Activated naive CD4-positive, alpha-beta T cell treated with anti-CD3 and anti-CD28 coated beads, Interleukin-2, amount 10 ng/mL, durations not matched to agents 7 days and 5 days (primary cell): ENCODE data around the gene SEMA5A.

ENCODE experiments used
- CTCF ChIA-PET: fragments of 350-600 bp; sonication (Branson Sonifier 250); formaldehyde crosslinking; loops from one replicate; lab custom pipeline; 2021; ENCODE audit warnings: antibody characterized with exemption; lab: Charles Lee
- DNase-seq: peaks from one replicate; pipeline ENCODE4 v3.0.0-alpha.2; 2020
- H3K27ac Mint-ChIP-seq: one replicate; pipeline ENCODE4 v1.8.0; 2021; ENCODE audit warnings: mild to moderate bottlenecking, moderate library complexity, mixed read lengths
- H3K27me3 Mint-ChIP-seq: one replicate; pipeline ENCODE4 v1.8.0; 2021; ENCODE audit warnings: mild to moderate bottlenecking, mixed read lengths
- H3K36me3 Mint-ChIP-seq: one replicate; pipeline ENCODE4 v1.8.0; 2021; ENCODE audit warnings: mixed read lengths
- H3K4me1 Mint-ChIP-seq: one replicate; pipeline ENCODE4 v1.8.0; 2021; ENCODE audit warnings: mixed read lengths
- H3K4me3 Mint-ChIP-seq: one replicate; pipeline ENCODE4 v1.8.0; 2021; ENCODE audit warnings: mild to moderate bottlenecking, moderate library complexity, mixed read lengths
- H3K9me3 Mint-ChIP-seq: one replicate; pipeline ENCODE4 v1.8.0; 2021; ENCODE audit warnings: mixed read lengths

Gene SEMA5A

DNA sequence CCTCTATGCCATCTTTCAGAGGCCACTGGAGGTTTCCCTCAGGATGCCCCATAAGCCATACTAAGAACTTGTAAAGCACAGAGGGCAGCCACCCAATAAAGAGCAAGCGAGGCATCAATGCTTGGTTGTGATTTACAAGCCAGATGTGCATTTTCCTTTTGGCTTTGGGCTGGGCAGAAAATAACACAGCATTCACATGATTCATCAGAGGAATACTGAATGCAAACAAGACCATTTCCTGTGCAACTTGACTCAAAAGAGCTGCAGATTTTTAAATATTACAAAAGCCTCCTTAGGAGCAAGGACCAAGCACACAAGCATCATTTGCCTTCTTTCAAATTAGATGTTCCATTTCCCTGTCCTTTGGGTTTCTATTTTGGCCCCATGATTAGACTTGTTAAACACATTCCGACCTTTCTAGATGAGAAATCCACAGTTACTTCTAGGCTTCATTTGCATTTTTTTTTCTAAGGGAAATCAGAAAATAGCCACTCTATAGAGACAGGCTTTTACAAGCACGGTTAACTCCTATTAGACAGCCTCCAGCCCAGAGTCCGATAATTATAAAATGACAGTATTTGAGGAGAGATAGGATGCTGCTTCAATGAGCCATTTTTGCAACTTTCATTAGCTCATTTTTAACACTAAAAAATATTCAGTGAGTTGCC lies 207.8 kb downstream of the SEMA5A start:
- Mint-ChIP-seq H3K27ac (no peak overlapping the region), H3K9me3 (peaks cover 3% of the 10 kb centered on the region), H3K4me1 (no peaks in the 10 kb centered on the region), H3K27me3 (no peaks in the 10 kb centered on the region), H3K36me3 (no peaks in the 10 kb centered on the region), H3K4me3 (no peak overlapping the region)
- DNase-seq: no peak
- CTCF ChIA-PET: no interaction called here

GRCh38 chr5:9335754-9336495 lies 209.9 kb downstream of the SEMA5A start:
- H3K4me3 Mint-ChIP-seq: no peak overlapping the region
- CTCF ChIA-PET: interaction anchor here (0.6 kb wide), 1 partner anchor 9 kb away, joined by 3 read pairs; no protein-coding TSS in a partner anchor
- no peak for DNase-seq
- no peaks in the 10 kb centered on the region for H3K27me3 Mint-ChIP-seq
- no peaks in the 10 kb centered on the region for H3K36me3 Mint-ChIP-seq
- H3K4me1 Mint-ChIP-seq: no peaks in the 10 kb centered on the region
- H3K27ac Mint-ChIP-seq: no peak overlapping the region
- peaks cover 3% of the 10 kb centered on the region for H3K9me3 Mint-ChIP-seq

- Mint-ChIP-seq H3K4me3 (no peak overlapping the region), H3K4me1 (no peaks in the 10 kb centered on the region), H3K9me3 (peaks cover 3% of the 10 kb centered on the region), H3K27me3 (no peaks in the 10 kb centered on the region), H3K27ac (no peak overlapping the region), H3K36me3 (no peaks in the 10 kb centered on the region)
- DNase-seq: no peak
- CTCF ChIA-PET: no interaction called here
Measured at GRCh38 chr5:9335269-9335668, 210.6 kb downstream of the SEMA5A start.

GRCh38 chr5:9332026-9332425 lies 213.8 kb downstream of the SEMA5A start:
- Mint-ChIP-seq H3K27me3 (no peaks in the 10 kb centered on the region), H3K4me3 (no peak overlapping the region), H3K27ac (no peak overlapping the region), H3K9me3 (peaks cover 6% of the 10 kb centered on the region), H3K4me1 (no peaks in the 10 kb centered on the region), H3K36me3 (no peaks in the 10 kb centered on the region)
- CTCF ChIA-PET: no interaction called here
- DNase-seq: no peak

DNA sequence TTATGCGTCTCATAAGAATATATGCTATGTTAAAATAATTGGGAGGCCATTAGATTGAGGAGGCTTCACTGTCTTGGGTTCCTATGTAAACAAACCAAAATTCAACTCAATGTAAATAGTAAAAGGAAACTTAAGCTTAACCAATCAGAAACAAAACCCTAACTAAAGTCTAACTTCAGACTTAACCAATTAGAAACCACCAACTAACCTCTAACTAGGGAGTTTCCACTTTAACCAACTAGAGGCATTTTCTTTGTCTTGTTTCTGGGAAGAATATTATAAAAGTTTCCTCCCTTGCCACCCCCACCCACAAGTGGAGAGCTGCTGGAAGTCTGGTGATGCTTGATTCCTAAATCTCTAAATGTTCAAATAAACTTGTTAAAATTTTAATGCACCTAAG lies 214.5 kb downstream of the SEMA5A start:
- Mint-ChIP-seq H3K9me3 (peaks cover 6% of the 10 kb centered on the region), H3K4me3 (no peak overlapping the region), H3K4me1 (no peaks in the 10 kb centered on the region), H3K27me3 (no peaks in the 10 kb centered on the region), H3K27ac (no peak overlapping the region), H3K36me3 (no peaks in the 10 kb centered on the region)
- CTCF ChIA-PET: no interaction called here
- DNase-seq: no peak

GRCh38 chr5:9329125-9329524 lies 216.8 kb downstream of the SEMA5A start:
- DNase-seq: no peak
- Mint-ChIP-seq H3K9me3 (peaks cover 6% of the 10 kb centered on the region), H3K4me1 (no peaks in the 10 kb centered on the region), H3K4me3 (no peak overlapping the region), H3K27ac (no peak overlapping the region), H3K27me3 (no peaks in the 10 kb centered on the region), H3K36me3 (no peaks in the 10 kb centered on the region)
- CTCF ChIA-PET: no interaction called here

- Mint-ChIP-seq H3K4me1 (no peaks in the 10 kb centered on the region), H3K36me3 (no peaks in the 10 kb centered on the region), H3K4me3 (no peak overlapping the region), H3K27me3 (no peaks in the 10 kb centered on the region), H3K9me3 (peaks cover 6% of the 10 kb centered on the region), H3K27ac (no peak overlapping the region)
- DNase-seq: no peak
- CTCF ChIA-PET: no interaction called here
Measured at GRCh38 chr5:9325549-9325948, 220.3 kb downstream of the SEMA5A start.

DNA sequence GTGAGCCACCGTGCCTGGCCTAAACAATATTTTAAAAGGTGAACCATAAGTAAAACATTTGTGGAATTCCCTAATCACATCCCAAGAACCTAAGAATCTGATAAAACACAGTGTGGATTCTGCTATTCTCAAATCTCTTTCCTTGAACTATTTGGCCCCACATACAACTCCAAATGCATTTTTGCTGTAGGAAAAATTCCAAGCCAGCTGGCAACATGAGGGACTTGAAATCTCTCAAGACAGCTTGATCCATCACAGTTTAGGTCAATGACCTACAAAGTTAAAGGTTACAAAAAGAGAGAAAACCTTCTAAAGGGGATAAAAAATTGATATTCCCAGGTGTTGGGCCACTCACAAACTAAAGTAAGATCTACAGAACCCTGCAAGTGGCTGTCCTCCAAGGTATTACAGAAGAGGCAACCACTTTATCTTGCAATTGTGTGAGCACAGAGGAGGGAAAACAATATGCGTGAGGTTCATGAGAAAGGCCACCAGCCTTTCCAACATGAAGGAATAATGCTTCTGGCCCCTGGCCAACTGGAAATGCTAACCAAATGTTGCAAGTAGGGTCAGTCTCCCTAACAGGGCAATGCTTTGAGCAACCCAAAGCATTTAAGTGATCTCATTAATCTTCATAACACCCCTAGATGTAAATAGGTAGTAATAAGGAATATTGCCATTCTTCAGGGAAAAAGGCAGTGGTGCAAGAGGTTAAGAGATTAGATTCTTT lies 221.4 kb downstream of the SEMA5A start:
- H3K27ac Mint-ChIP-seq: no peak overlapping the region

DNA sequence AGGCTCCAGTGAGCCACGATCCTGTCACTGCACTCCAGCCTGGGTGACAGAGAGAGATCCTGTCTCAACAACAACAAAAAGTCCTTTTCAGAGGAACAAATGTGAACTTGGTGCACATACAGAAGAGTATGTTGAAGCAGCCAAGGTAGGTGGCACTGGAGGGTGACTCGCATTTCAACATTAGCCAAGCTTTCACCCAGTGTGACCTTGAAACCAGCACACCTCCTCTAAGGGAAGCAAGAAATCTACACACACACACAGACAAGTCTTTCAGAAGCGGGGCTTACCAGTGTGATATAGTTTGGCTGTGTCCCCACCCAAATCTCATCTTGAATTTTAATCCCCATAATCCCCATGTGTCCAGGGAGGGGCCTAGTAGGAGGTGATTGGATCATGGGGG lies 225.2 kb downstream of the SEMA5A start:
- Mint-ChIP-seq H3K27ac (no peak overlapping the region), H3K9me3 (no peaks in the 10 kb centered on the region), H3K4me1 (no peaks in the 10 kb centered on the region), H3K27me3 (no peaks in the 10 kb centered on the region), H3K4me3 (no peak overlapping the region), H3K36me3 (no peaks in the 10 kb centered on the region)
- no peak for DNase-seq
- CTCF ChIA-PET: no interaction called here

More for the DNA sequence above, 221.4 kb downstream of the SEMA5A start:
- no peaks in the 10 kb centered on the region for H3K4me1 Mint-ChIP-seq
- no peak for DNase-seq
- no peaks in the 10 kb centered on the region for H3K36me3 Mint-ChIP-seq
- CTCF ChIA-PET: no interaction called here
- peaks cover 6% of the 10 kb centered on the region for H3K9me3 Mint-ChIP-seq
- no peaks in the 10 kb centered on the region for H3K27me3 Mint-ChIP-seq
- no peak overlapping the region for H3K4me3 Mint-ChIP-seq

DNA sequence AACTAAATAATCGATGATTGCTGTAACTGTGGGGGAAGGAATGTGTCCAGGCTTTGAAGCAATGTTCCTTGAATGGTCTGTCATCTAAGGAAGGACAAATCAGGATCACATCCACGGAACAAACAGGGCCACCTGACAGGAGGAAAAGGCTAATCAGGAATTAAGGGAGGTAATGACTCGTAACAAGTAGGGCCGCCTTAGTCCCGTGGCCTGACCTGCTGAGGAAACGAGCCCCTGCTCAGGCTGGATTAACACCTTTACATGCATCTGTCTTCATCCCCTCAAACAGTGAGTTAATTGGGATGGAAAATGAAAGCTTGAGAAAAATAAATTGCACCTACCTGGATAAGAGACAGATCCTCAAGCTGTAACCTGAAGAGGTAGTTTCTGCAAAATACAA lies 227.8 kb downstream of the SEMA5A start:
- H3K36me3 Mint-ChIP-seq: no peaks in the 10 kb centered on the region
- no peaks in the 10 kb centered on the region for H3K9me3 Mint-ChIP-seq
- H3K4me1 Mint-ChIP-seq: no peaks in the 10 kb centered on the region
- CTCF ChIA-PET: no interaction called here
- DNase-seq: no peak
- no peaks in the 10 kb centered on the region for H3K27me3 Mint-ChIP-seq
- H3K27ac Mint-ChIP-seq: no peak overlapping the region
- no peak overlapping the region for H3K4me3 Mint-ChIP-seq

DNA sequence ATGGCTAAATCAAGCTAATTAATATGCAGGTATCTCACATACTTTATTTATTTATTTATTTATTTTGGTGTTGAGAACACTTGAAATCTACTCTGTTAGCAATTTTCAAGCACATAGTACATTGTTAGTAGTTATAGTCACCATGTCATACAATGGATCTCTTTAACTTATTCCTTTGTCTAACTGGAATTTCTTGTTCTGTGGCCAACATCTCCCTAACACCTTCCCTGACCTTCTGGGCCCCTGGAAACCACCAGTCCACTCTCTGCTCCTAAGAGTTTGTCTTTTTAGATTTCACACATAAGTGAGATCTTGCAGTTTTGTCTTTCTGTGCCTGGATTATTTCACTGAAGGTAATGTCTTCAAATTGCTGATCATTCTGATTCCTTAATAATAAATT lies 229.1 kb downstream of the SEMA5A start:
- H3K36me3 Mint-ChIP-seq: no peaks in the 10 kb centered on the region
- H3K4me3 Mint-ChIP-seq: no peak overlapping the region
- CTCF ChIA-PET: no interaction called here
- no peaks in the 10 kb centered on the region for H3K9me3 Mint-ChIP-seq
- no peak overlapping the region for H3K27ac Mint-ChIP-seq
- H3K27me3 Mint-ChIP-seq: no peaks in the 10 kb centered on the region
- no peaks in the 10 kb centered on the region for H3K4me1 Mint-ChIP-seq
- DNase-seq: no peak

- H3K9me3 Mint-ChIP-seq: peaks cover 3% of the 10 kb centered on the region
- H3K27ac Mint-ChIP-seq: no peak overlapping the region
- H3K27me3 Mint-ChIP-seq: no peaks in the 10 kb centered on the region
- H3K4me1 Mint-ChIP-seq: no peaks in the 10 kb centered on the region
- CTCF ChIA-PET: no interaction called here
- no peaks in the 10 kb centered on the region for H3K36me3 Mint-ChIP-seq
- DNase-seq: no peak
- no peak overlapping the region for H3K4me3 Mint-ChIP-seq
Measured at GRCh38 chr5:9316041-9316440, 229.8 kb downstream of the SEMA5A start.

- no peaks in the 10 kb centered on the region for H3K36me3 Mint-ChIP-seq
- no peaks in the 10 kb centered on the region for H3K27me3 Mint-ChIP-seq
- CTCF ChIA-PET: no interaction called here
- no peak overlapping the region for H3K27ac Mint-ChIP-seq
- H3K9me3 Mint-ChIP-seq: peaks cover 3% of the 10 kb centered on the region
- no peaks in the 10 kb centered on the region for H3K4me1 Mint-ChIP-seq
- H3K4me3 Mint-ChIP-seq: no peak overlapping the region
- DNase-seq: no peak
Measured at GRCh38 chr5:9314558-9314957, 231.3 kb downstream of the SEMA5A start.

DNA sequence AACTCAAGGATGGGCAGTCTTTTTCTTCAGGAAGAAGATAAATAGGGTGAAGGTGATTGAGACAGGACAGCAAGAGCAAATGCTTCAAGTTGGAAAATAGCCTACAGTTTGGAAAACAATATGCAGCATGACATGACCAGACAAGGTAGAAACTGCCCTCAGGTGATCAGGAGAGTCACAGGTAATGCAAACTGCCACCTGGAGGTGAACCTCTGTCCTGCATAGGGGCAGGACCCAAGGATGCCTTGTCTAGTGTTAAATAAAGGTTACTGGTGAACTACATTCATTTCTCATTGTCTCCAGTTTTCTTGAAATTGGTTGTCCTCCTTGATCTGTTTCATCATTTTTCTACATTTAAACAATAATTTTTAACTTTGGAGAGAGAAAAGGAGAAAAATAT lies 232.1 kb downstream of the SEMA5A start:
- no peak for DNase-seq
- CTCF ChIA-PET: no interaction called here
- Mint-ChIP-seq H3K36me3 (no peaks in the 10 kb centered on the region), H3K9me3 (peaks cover 3% of the 10 kb centered on the region), H3K4me3 (no peak overlapping the region), H3K4me1 (no peaks in the 10 kb centered on the region), H3K27ac (no peak overlapping the region), H3K27me3 (no peaks in the 10 kb centered on the region)

- CTCF ChIA-PET: no interaction called here
- Mint-ChIP-seq H3K27me3 (no peaks in the 10 kb centered on the region), H3K4me3 (no peak overlapping the region), H3K9me3 (peaks cover 3% of the 10 kb centered on the region), H3K36me3 (no peaks in the 10 kb centered on the region), H3K4me1 (no peaks in the 10 kb centered on the region), H3K27ac (no peak overlapping the region)
- DNase-seq: no peak
Measured at GRCh38 chr5:9307150-9307549, 238.7 kb downstream of the SEMA5A start.
